Liver (tissue), 9 donors: ENCODE measurements around the gene FGFR3. TPM values are rescaled to one million over a fixed set of nuclear protein-coding genes. Genes with fewer than 3 reads are reported as not detected.

ENCODE experiments used
- DNase-seq: peaks from one replicate; pipeline ENCODE4 v3.0.0-alpha.2; 2017; ENCODE audit warnings: low spot score
- H3K27ac ChIP-seq, 2 donors: one replicate each; pipeline ENCODE4 v1.7.0; 2013; ENCODE audit warnings: inconsistent platforms in 2 of 2, low read length in 2 of 2, control low read depth in 1 of 2, low read depth in 1 of 2, mild to moderate bottlenecking in 1 of 2
- H3K27me3 ChIP-seq, 4 donors: one replicate each; pipeline versions ENCODE4 v1.6.1 to v1.7.0; 2013; ENCODE audit warnings: low read length in 3 of 4, inconsistent platforms in 1 of 4, mild to moderate bottlenecking in 1 of 4, moderate library complexity in 1 of 4; ENCODE audit not compliant: control insufficient read depth in 4 of 4, insufficient read depth in 4 of 4
- H3K36me3 ChIP-seq, 4 donors: one replicate each; pipeline versions ENCODE4 v1.6.1 to v1.7.0; 2013; ENCODE audit warnings: low read length in 3 of 4, mild to moderate bottlenecking in 3 of 4, low read depth in 1 of 4, moderate library complexity in 1 of 4; ENCODE audit not compliant: control insufficient read depth in 4 of 4, insufficient read depth in 3 of 4
- H3K4me1 ChIP-seq, 4 donors: one replicate each; pipeline versions ENCODE4 v1.6.1 to v1.7.0; 2013; ENCODE audit warnings: low read length in 3 of 4, mild to moderate bottlenecking in 3 of 4, moderate library complexity in 1 of 4; ENCODE audit not compliant: control insufficient read depth in 4 of 4, insufficient read depth in 4 of 4
- H3K4me3 ChIP-seq, 3 donors: one replicate each; pipeline versions ENCODE4 v1.6.1 to v1.7.0; 2013; ENCODE audit warnings: low read length in 3 of 3, control low read depth in 1 of 3, low read depth in 1 of 3, mild to moderate bottlenecking in 1 of 3
- H3K9ac ChIP-seq, 2 donors: one replicate each; pipeline ENCODE4 v1.7.0; 2013; ENCODE audit warnings: low read length in 2 of 2, mild to moderate bottlenecking in 2 of 2, moderate library complexity in 2 of 2, control low read depth in 1 of 2, low read depth in 1 of 2
- H3K9me3 ChIP-seq, 4 donors: one replicate each; pipeline versions ENCODE4 v1.6.1 to v1.7.0; 2013; ENCODE audit warnings: low read length in 3 of 4; ENCODE audit not compliant: control insufficient read depth in 4 of 4
- ATF3 ChIP-seq: IDR thresholded peaks from 2 replicates; pipeline ENCODE4 v1.6.1; 2016; ENCODE audit warnings: antibody characterized with exemption
- CTCF ChIP-seq: fragments of 150-350 bp; IDR thresholded peaks from 2 replicates; pipeline ENCODE4 v1.5.1; 2017; ENCODE audit warnings: improper control_type of control experiment, low read depth, low read length; ENCODE audit not compliant: missing input control
- EGR1 ChIP-seq, 2 donors: IDR thresholded peaks; 2 replicates each; pipeline ENCODE4 v1.6.1; 2016 to 2018; ENCODE audit warnings: antibody characterized with exemption in 2 of 2, low read depth in 2 of 2
- FOXA1 ChIP-seq: IDR thresholded peaks from 2 replicates; pipeline ENCODE4 v1.6.1; 2016; ENCODE audit warnings: antibody characterized with exemption
- FOXA2 ChIP-seq: IDR thresholded peaks from 2 replicates; pipeline ENCODE4 v1.6.1; 2016; ENCODE audit warnings: antibody characterized with exemption
- GABPA ChIP-seq, 2 donors: IDR thresholded peaks in 1 of 2; conservative IDR thresholded peaks in 1 of 2; 2 replicates each; pipeline ENCODE4 v1.6.1; 2016; ENCODE audit warnings: antibody characterized with exemption in 2 of 2, mild to moderate bottlenecking in 1 of 2, moderate library complexity in 1 of 2
- HNF4A ChIP-seq, 2 donors: conservative IDR thresholded peaks; 2 replicates each; pipeline ENCODE4 v1.6.1; 2016; ENCODE audit warnings: antibody characterized with exemption in 2 of 2, mild to moderate bottlenecking in 2 of 2
- HNF4G ChIP-seq: IDR thresholded peaks from 2 replicates; pipeline ENCODE4 v1.6.1; 2016; ENCODE audit warnings: antibody characterized with exemption
- JUND ChIP-seq, 2 donors: IDR thresholded peaks; 2 replicates each; pipeline ENCODE4 v1.6.1; 2016; ENCODE audit warnings: antibody characterized with exemption in 2 of 2
- MAX ChIP-seq: IDR thresholded peaks from 2 replicates; pipeline ENCODE4 v1.6.1; 2016; ENCODE audit warnings: antibody characterized with exemption
- NR2F2 ChIP-seq: IDR thresholded peaks from 2 replicates; pipeline ENCODE4 v1.6.1; 2016; ENCODE audit warnings: antibody characterized with exemption
- RAD21 ChIP-seq, 2 donors: IDR thresholded peaks; 2 replicates each; pipeline ENCODE4 v1.6.1; 2016; ENCODE audit warnings: antibody characterized with exemption in 2 of 2, mild to moderate bottlenecking in 2 of 2
- RXRA ChIP-seq, 2 donors: IDR thresholded peaks; 2 replicates each; pipeline ENCODE4 v1.6.1; 2017 to 2018; ENCODE audit warnings: antibody characterized with exemption in 2 of 2, mild to moderate bottlenecking in 1 of 2
- SP1 ChIP-seq: IDR thresholded peaks from 2 replicates; pipeline ENCODE4 v1.6.1; 2018; ENCODE audit warnings: antibody characterized with exemption, mild to moderate bottlenecking
- TAF1 ChIP-seq: conservative IDR thresholded peaks from 2 replicates; pipeline ENCODE4 v1.6.1; 2016; ENCODE audit warnings: antibody characterized with exemption, mild to moderate bottlenecking
- YY1 ChIP-seq: IDR thresholded peaks from 2 replicates; pipeline ENCODE4 v1.6.1; 2016; ENCODE audit warnings: antibody characterized with exemption, mild to moderate bottlenecking
- WGBS: extraction: QIAGEN DNeasy Blood & Tissue Kit; methylation state at CpG from one replicate; pipeline ENCODE4 v1.1.7; 2013; 5-methylcytosine and 5-hydroxymethylcytosine counted together
- polyA plus RNA-seq, 2 donors: library from polyadenylated mRNA; stranded (reverse) in 1 of 2; unstranded in 1 of 2; fragments of 200-250 nt in 1 of 2; fragments of >200 nt in 1 of 2; fragmentation: Nextera tagmentation in 1 of 2; extraction: Ambion mirVana in 1 of 2; gene quantifications; one replicate each; pipeline versions ENCODE4 v1.2.1 to v1.2.3, GENCODE V29; 2013 to 2015
- total RNA-seq, 2 donors: library from RNA; depleted of rRNA; stranded (reverse); fragments of >200 nt; gene quantifications; one replicate each; pipeline ENCODE4 v1.2.3, GENCODE V29; 2014
- donor health status: healthy.
- donor health status: healthy.
- donor health status: healthy.
- donor health status: healthy.
- donor health status: healthy.

FGFR3 gene
- total and polyA plus RNA-seq, 4 donors = 5.6 to 40.0 (median 29.1) TPM

GRCh38 chr4:1745697-1746096 lies 47.4 kb upstream of the FGFR3 start:
- Histone ChIP-seq H3K4me3 (no peak overlapping the region), H3K27me3 (no peaks in the 10 kb centered on the region), H3K9ac (no peak overlapping the region), H3K27ac (peak overlapping the region; percentile 71 to 72), H3K36me3 (peaks cover 0 to 2% (median 0%) of the 10 kb centered on the region in 4 donors), H3K9me3 (no peaks in the 10 kb centered on the region), H3K4me1 (peaks cover 11 to 30% (median 19%) of the 10 kb centered on the region in 4 donors)
- no peak for DNase-seq
- TF ChIP-seq TAF1 (no peak), CTCF (no peak), HNF4A (conservative IDR thresholded peaks at IDR 0.05) (no peak), YY1 (no peak), HNF4G (no peak), NR2F2 (no peak)
- 90% methylated on average over 12 of the region's 12 CpGs for WGBS

GRCh38 chr4:1746265-1746691 lies 46.8 kb upstream of the FGFR3 start:
- H3K4me3 ChIP-seq = no peak overlapping the region
- H3K27me3 ChIP-seq = no peaks in the 10 kb centered on the region
- no peak overlapping the region for H3K9ac ChIP-seq
- WGBS = 60% methylated on average over 17 of the region's 17 CpGs
- TF ChIP-seq NR2F2 = no peak
- no peak for TF ChIP-seq FOXA2
- TF ChIP-seq CTCF = peak; percentile 47
- no peak for TF ChIP-seq GABPA (IDR thresholded peaks at IDR 0.05 in 1 of 2, conservative IDR thresholded peaks at IDR 0.05 in 1 of 2)
- TF ChIP-seq TAF1 = no peak
- TF ChIP-seq RXRA (IDR thresholded peaks at IDR 0.05) = no peak
- TF ChIP-seq RAD21 (IDR thresholded peaks at IDR 0.05) = peak in 1 of 2 donors; percentile 80
- no peak for TF ChIP-seq EGR1 (IDR thresholded peaks at IDR 0.05; ENCODE audit: low read depth in 2 of 2)
- TF ChIP-seq MAX = no peak
- TF ChIP-seq SP1 = no peak
- no peaks in the 10 kb centered on the region for H3K9me3 ChIP-seq
- H3K27ac ChIP-seq = peak overlapping the region in 1 of 2 donors; percentile 71
- no peaks in the 10 kb centered on the region for H3K36me3 ChIP-seq
- peaks cover 11 to 30% (median 19%) of the 10 kb centered on the region in 4 donors for H3K4me1 ChIP-seq
- peak; percentile 87 for DNase-seq

- WGBS = 63% methylated on average over 33 of the region's 33 CpGs
- no peak overlapping the region for H3K9ac ChIP-seq
- no peaks in the 10 kb centered on the region for H3K9me3 ChIP-seq
- no peaks in the 10 kb centered on the region for H3K36me3 ChIP-seq
- TF ChIP-seq ATF3 = no peak
- no peak for TF ChIP-seq CTCF
- no peak for TF ChIP-seq JUND (IDR thresholded peaks at IDR 0.05)
- no peak for TF ChIP-seq FOXA1
- TF ChIP-seq SP1 = no peak
- TF ChIP-seq YY1 = no peak
- no peak for TF ChIP-seq FOXA2
- no peak for TF ChIP-seq RXRA (IDR thresholded peaks at IDR 0.05)
- no peak for TF ChIP-seq TAF1
- no peak for TF ChIP-seq NR2F2
- H3K27me3 ChIP-seq = no peaks in the 10 kb centered on the region
- no peak overlapping the region for H3K4me3 ChIP-seq
- H3K27ac ChIP-seq = peak overlapping the region; percentile 47 to 54
- DNase-seq = no peak
- peaks cover 11 to 30% (median 19%) of the 10 kb centered on the region in 4 donors for H3K4me1 ChIP-seq
Observed at GRCh38 chr4:1746919-1747602, 46.0 kb upstream of the FGFR3 start.
